NCI-H2171 (cell line): Measurements from ENCODE around the gene RHOH.
"Not testable (repeated sequence)": the region's sequence is repeated elsewhere in the genome, so short reads cannot be mapped to it uniquely, and the experiment has no call there.

Experiments
- DNase-seq: peaks from one replicate; lab custom pipeline; 2025; lab: John Stamatoyannopoulos, UW

RHOH gene, protein sequence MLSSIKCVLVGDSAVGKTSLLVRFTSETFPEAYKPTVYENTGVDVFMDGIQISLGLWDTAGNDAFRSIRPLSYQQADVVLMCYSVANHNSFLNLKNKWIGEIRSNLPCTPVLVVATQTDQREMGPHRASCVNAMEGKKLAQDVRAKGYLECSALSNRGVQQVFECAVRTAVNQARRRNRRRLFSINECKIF

DNA sequence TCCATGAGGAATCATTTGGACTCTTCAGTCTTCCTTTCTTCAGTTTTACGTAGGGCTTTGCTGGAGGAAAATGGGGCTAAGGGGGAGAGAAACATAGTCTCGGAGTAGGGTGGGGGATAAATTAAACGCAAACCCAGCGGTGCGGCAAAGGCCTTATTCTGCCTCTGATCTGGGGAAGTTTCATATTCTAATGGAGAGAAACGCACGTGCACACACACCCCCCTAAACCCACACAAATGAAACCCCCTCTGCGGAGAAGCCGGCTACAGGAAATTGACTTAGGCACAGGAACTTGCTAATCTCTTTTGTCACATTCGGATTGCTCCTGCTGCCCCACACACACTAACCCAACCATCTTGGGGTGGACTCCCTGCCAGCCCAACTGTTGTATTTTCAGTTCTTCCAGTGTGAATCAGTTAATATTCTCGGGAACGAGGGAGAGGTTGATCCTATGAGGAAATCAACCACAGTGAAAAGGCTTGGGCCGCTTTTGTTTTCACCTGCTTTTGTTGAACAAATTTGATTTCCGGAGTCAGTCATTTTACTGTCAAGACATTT is at the start of gene RHOH:
Gene RHOH (plus strand): TSS at position 308 of the 558 bp plus-strand sequence. CDS start 46,356 bp downstream, outside the sequence.
- DNase-seq = no peak

DNA sequence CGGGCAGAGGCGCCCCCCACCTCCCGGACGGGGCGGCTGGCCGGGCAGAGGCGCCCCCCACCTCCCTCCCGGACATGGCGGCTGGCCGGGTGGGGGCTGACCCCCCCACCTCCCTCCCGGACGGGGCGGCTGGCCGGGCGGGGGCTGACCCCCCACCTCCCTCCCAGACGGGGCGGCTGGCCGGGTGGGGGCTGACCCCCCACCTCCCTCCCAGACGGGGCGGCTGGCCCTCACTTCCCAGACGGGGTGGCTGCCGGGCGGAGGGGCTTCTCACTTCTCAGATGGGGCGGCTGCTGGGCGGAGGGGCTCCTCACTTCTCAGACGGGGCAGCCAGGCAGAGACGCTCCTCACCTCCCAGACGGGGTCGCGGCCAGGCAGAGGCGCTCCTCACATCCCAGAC is 49.3 kb upstream of the RHOH start:
- not testable (repeated sequence) for DNase-seq

DNA sequence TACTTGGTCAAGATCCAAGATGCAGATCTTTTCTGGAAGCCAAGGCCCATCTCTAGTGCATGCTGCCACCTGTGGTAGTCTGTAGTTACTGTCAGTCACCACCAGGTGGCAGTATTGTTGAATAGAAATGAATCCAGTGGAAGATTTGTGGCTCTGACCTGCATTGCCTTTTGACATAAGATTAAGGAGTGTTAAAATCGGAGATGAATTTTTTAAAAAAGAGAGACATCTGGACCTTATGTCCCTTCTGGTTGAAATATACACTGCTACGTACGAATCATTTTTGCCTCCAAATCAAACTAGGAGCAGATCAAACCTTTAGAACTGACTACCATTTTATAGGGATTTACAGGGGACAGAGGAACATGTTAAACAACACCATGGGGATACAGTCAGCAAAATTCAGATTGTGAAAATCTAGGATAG is 46.9 kb upstream of the RHOH start:
- no peak for DNase-seq

DNA sequence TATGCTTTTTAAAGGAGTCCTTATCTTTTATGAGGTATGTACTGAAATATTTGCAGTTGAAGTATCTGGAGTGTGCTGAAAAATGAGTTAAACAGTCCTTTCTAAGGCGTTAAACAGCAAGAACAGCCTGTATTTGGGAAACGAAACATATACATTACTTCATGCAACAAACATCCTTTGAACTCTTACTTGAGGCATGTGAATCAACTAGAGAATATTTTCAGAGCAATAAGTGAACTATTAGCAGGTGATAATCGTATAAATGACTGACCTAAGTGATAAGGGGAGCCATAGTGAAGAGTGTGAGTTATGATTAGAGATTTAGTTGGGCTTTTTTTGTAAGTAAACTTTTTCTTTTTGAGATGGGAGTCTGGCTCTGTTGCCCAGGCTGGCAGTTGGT is 45.9 kb upstream of the RHOH start:
- DNase-seq = no peak

DNA sequence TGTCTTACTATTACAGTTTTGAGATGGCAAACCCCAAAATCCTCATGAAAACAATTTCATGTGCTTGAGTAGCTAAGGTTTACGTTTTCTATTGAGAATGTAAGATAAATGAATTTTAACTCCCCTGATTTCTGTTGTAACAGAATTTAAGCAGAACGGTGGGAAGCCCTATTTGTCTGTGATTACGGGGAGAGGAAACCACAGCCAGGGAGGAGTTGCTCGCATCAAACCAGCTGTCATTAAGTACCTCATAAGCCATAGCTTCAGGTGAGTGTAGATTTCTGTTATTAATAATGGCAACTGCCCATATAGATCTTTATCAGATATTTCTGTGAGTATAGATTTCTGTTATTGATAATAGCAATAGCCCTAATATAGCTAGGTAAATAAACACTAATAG is 44.2 kb upstream of the RHOH start:
- DNase-seq = no peak

DNA sequence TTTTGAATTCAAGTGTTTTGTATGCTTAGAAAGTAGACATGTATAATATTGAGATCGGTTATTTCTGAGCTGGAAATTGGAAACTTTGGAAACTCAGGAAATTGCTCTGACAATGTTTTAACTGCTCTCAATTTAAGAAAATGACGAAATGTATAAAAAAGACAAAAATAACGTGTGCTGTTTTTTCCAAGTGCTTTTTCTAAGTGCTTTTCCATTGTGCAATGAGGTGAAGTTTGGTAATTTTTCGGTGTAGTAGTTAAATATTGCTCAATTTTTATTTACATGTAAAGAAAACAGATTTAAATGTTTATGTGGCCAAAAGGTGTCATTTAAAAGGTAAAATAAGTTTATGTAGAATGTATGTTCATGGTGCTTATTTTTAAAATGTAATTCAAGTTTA is 39.4 kb upstream of the RHOH start:
- DNase-seq = no peak

DNA sequence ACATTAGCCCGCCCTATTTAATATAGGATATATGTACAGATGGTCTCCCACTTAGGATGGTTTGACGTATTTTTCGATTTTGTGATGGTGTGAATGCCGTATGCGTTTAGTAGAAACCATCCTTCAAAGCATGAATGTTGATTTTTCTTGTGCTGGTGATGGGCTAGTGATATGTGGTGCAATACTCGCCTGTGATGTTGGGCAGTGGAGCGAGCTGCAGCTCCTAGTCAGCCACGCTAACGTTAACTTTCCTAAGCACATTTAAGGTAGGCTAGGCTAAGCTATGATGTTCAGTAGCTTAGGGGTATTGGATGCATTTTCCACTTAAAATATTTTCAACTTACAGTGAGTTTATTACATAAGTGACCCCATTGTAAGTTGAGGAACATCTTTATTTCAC is 36.6 kb upstream of the RHOH start:
- DNase-seq = no peak

DNA sequence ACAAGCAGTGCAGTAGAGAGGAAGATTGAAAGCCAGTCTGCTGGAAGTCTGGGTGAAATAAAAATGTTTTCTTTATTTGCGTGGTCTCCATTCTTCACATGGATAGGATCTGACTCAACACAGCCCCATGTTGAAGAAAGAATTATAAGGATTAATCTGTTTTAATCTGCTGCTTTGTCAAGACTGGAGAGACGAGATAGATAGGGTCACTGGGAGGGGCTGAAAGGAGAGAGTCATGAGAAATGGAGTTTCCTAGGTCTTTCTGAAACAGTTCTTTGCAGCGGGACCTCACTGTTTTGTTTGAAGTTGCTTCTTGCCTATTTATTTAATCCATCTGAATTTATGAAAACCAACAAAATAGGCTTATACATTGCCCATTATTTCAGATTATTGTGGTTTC is 32.4 kb upstream of the RHOH start:
- no peak for DNase-seq

DNA sequence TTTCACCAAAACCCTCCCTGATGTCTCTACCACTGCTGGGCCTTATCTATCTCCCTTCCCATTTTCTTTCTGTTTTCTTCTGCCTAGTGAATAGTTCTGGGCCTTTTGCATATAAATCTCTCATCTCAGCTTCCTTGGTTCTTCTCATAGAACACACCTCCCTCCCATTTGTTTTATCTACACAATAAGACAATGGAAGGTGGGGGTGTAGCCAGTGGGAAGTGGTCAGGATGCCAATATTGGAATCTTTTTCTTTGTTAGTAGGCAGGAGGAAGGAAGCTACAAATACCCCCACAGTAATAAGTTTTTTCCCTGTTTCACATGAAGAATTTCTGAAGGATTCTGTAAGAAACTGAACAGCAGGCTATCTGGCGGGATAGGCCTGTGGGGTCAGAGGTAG is 30.9 kb upstream of the RHOH start:
- no peak for DNase-seq

DNA sequence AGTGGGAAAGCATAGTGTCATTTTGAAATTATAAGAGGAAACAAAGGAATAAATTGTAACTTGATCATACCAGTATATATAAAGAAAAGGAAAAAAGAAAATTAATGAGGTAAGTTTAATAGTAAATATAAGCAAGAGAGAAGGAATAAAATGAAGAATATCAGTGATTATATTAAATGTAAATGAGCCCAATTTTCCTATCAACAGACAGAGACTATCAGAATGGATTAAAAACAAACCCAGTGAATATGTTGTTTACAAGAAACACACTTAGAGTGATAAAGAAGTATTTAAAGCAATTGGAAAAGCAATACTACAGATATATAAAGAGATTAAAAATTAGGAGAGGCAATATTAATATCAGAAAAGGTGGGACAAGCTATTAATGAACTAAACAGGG is 28.8 kb upstream of the RHOH start:
- DNase-seq = no peak

DNA sequence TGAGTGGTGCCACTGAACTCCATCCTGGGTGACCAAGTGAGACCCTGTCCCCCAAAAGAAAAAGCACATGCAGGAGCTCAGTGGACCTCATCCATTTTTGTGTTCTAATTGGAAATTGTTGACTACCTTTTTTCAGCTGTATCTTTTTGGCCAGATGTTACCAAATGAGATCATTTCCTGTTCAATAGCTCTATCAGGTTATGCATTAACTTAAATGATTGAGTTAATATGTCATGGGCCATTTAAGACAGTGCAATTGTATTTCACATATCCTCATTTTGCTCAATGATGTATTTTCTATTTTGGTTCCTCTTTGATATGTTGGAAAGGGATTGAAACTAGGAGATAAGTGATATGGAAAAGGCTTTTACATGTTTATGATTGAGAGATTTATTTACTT is 26.2 kb upstream of the RHOH start:
- DNase-seq = no peak

DNA sequence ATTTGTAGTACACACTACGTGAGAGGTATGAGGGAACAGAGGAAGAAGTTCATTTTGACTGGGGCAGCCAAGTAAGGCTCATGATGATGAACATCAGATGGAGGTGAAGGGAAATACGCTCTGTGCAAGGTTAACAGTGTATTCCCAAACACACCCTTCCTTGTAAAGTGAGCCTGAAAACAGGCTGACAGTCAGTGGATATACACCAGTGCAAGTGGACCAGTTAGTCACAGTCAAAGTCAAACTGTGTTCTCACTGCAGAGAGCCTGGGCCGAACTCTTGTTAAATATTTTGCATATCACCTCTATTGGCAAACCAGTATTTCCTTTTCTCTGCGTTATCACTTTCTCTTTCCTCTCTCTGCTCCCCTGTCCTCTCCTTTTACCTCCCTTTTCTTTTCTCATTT is 23.4 kb upstream of the RHOH start:
- no peak for DNase-seq

DNA sequence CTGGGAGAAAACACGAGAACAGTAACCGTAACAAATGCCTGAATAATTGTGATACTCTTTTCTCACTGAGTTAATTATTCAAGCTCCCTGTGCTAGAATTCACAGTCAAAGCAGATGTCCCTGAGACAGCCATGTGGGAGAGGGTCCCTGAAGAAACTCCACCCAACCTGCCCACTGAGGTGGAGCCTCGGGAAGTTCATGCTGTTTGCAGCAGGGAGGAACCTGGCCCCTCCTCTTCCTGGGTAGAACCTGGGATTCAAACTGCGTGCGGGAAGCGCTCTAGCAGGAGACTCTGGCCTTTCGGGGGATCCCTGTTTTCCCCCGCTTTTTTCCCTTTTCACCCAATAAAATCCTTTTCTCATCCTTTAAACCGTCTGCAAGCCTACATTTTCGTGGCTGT is 20.2 kb upstream of the RHOH start:
- DNase-seq = no peak

DNA sequence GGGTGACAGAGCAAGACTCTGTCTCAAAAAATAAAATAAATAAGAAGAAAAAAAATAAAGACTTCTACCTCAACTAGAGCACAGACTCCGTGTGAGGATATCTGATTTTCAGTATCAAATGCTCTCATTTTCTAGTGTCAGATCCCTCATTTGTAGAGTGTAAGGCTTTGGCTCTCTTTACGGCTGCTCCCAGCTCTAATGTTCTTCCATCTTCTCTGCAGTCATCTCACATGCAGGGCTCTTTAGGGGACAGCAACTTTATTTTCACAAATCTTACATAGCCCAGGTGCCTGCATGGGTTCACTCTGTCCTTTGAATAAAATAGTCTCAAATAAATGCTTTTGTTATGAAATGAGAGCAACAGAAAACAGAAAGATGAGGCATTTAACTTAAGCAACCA is 19.2 kb upstream of the RHOH start:
- DNase-seq = no peak

DNA sequence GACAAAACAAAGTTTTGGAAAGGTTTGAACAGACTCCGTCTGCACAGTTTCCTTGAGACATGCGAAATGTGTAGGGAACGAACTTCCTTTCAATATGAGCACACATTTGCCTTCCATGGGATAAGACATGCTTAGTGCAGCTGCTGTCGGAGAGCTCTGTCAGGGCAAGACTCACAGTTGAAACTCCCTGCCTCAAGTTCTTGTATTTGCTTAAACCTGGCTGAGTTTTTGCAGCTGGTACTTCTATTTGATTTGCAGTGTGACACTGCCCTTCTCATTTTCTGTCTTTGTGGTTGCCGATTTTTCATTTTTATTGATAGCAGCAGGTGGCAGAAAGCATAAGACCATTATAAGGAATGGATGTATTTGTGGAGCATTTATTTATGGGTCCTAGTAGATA is 18.2 kb upstream of the RHOH start:
- DNase-seq = no peak

DNA sequence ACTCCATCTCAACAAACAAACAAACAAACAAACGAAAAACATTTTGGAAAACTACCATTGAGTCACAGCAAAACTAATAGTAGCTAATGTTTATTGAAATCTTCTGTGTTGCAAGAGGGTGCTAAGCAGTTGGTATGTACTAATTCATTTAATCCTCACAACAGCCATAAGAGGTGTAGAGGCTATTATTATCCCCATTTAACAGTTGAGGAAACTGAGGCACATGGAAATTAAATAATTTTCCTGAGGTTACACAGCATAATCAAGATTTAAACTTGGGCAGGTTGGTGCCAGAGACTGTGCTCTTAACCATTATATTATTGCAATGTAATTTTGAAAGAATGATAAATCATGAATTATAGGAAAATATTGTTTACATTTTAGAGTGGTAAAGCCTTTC is 17.5 kb upstream of the RHOH start:
- DNase-seq = no peak

DNA sequence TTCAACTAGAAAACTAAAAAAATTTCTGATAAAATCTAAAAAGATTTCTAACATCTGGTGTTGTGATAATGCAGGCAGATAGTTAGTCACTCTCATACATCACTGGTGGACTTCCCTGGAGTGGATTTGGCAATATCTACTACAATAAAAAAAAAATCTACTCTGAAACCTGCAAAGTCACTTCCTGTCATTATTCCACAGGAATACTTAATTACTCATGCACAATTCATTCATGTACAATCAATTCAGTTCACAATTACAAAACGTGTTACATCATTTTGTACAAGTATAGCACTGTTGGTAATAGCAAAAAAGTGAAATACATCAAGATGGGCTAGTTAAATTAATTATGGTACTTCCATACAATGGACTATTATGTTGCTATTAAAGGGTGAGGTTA is 16.5 kb upstream of the RHOH start:
- no peak for DNase-seq

DNA sequence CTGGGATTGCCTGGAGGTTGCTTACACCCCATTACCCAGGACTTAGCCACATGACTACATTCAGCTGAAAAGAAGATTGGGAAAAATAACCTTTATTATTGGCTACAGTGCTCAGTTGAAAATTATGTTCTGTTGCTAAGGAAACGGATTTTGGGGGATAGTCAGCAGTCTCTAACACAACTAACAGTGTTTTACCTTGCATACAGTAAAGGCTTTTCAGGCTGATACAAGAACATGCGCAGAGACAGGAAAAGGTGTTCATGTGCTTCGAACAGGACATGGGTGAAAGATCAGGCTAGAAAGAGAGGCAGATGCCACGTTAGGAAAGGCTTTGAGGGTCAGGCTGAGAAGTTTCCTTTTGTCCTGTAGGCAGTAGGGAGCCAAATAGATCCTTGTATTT is 14.8 kb upstream of the RHOH start:
- DNase-seq = no peak

DNA sequence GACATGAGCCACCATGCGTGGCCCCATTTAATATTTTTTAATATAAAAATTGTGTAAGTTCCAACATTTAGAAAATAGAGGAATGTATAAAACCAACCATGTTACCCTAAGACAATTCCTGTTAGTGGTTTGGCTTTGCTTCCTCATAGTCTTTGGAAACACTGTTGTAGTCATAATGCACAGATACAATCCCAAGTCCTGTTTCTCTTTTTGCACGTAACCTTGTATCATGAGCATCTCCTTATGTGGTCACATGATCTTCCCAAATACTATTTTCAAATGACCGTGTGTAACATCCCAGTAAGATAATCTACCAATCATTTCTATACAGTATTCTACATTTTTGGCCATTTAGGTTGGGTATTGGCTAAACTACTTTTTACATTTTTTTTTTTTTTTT is 13.9 kb upstream of the RHOH start:
- no peak for DNase-seq

DNA sequence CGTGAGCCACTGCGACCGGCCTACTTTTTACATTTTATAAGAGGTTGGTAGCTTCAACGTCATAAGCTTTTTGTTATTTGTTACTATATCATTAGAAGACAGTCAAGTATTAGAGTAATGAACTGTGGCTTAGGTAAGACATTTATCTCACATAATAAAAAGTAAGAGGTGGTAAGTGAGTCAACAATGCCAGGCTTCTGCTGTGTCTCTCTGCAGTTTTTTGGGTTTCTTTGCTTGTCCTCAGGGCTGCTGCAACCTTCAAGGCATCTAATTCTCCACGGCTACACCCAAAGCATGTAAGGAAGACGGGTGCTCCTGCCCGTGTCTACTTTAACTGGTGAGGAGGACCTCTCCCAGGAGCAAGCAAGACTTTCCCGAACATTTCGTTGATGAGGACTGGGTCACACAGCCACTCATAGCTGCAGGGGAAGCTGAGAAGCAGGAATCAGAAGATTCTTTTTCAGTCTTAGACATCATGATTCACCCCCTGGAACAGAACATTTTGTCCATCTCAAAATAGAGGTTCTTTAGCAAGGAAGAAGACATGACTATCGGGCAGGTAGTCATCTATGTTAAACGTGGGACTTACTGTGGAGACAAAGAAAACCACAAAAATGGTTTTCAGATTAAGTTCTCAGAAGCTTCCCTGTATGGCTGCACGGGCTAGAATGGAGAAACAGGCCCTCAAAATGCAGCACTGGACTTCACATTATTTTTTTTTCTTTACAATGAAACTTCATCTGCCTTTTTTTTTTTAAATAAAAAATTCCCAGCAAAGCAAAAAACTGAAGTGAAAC is 13.0 kb upstream of the RHOH start:
- no peak for DNase-seq

DNA sequence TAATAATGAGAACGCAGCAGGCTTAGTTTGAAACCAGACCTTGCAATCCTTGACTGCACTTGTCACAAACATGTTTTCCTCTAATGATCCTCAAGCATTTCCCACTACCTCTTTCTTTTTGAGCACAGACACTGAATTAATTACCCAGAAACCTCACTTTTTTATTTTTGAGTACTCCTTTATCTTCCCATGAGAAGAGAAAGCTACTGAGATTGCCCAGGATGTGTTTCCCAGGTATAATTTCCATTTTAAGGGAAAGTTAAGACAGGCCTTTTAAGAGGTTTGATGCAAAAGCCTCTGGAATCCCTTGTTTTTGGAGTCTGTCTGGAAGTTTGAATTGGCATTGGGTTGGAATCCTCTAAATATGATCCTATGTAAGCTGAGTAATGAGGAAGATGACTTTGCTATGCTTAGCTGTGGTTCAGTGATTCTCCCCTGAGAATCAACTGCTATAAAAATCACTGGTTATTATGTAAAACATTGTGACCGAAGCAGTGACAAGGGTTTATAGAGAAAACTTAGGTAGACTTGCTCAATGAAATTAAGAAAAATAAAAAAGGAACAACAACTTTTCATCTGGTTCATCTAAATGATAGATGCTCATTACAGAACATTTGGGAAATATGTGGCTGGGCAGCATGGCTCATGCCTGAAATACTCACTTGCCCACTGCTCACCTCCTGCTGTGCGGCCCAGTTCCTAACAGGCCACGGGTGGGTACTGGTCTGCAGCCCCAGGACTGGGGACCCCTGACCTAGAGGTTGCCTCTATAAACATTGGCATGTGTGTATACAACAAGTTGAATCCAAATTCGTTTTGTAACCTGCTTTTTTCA is 10.8 kb upstream of the RHOH start:
- no peak for DNase-seq

DNA sequence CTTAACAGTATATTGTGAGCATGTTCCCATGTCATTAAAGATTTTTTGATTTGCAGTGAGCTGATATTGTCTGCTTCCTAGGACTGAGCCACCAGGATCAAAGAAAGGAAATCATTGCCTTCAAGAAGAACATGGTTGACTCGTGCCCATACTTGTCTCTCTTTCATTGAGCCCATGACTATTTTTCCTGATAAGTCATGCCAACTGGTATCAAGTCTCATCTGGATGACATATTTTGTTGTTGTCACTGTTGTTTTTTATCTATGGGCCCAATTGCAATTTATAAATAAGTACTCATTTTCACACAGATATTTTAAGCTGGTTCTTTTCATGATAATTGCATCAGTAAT is 10.2 kb upstream of the RHOH start:
- no peak for DNase-seq

DNA sequence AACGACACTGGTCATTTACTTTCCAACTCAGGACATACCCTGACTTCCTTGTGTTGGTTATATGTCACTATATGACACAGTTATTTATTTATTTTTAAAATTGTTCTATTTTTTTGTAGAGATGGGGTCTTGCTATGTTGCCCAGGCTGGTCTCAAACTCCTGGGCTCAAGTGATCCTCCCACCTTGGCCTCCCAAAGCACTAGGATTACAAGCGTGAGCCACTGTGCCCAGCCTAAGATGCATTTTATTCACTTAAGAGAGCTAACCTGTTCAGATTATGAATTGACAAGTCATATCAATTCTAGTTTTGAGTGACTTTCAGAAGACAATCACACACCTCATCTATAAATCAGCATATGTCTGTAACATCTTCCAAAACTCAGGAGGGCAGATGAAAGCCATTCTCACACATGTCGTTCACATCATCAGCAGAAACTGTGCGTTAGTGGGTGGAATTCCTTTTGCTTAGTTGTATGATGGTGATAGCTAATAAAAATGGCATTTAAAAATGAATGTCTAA is 9.4 kb upstream of the RHOH start:
- no peak for DNase-seq
